ENCODE measurements around the gene CDC37L1. TPM values are rescaled to one million over a fixed set of nuclear protein-coding genes. Genes with fewer than 3 reads are reported as not detected.

CDC37L1 gene
- total and polyA plus RNA-seq, 2 experiments from 2014 or later = 26.9 to 29.6 TPM

GRCh38 chr9:4721736-4722135, 42.4 kb downstream of the CDC37L1 start (continued):
- TF ChIP-seq, protein P1, sequence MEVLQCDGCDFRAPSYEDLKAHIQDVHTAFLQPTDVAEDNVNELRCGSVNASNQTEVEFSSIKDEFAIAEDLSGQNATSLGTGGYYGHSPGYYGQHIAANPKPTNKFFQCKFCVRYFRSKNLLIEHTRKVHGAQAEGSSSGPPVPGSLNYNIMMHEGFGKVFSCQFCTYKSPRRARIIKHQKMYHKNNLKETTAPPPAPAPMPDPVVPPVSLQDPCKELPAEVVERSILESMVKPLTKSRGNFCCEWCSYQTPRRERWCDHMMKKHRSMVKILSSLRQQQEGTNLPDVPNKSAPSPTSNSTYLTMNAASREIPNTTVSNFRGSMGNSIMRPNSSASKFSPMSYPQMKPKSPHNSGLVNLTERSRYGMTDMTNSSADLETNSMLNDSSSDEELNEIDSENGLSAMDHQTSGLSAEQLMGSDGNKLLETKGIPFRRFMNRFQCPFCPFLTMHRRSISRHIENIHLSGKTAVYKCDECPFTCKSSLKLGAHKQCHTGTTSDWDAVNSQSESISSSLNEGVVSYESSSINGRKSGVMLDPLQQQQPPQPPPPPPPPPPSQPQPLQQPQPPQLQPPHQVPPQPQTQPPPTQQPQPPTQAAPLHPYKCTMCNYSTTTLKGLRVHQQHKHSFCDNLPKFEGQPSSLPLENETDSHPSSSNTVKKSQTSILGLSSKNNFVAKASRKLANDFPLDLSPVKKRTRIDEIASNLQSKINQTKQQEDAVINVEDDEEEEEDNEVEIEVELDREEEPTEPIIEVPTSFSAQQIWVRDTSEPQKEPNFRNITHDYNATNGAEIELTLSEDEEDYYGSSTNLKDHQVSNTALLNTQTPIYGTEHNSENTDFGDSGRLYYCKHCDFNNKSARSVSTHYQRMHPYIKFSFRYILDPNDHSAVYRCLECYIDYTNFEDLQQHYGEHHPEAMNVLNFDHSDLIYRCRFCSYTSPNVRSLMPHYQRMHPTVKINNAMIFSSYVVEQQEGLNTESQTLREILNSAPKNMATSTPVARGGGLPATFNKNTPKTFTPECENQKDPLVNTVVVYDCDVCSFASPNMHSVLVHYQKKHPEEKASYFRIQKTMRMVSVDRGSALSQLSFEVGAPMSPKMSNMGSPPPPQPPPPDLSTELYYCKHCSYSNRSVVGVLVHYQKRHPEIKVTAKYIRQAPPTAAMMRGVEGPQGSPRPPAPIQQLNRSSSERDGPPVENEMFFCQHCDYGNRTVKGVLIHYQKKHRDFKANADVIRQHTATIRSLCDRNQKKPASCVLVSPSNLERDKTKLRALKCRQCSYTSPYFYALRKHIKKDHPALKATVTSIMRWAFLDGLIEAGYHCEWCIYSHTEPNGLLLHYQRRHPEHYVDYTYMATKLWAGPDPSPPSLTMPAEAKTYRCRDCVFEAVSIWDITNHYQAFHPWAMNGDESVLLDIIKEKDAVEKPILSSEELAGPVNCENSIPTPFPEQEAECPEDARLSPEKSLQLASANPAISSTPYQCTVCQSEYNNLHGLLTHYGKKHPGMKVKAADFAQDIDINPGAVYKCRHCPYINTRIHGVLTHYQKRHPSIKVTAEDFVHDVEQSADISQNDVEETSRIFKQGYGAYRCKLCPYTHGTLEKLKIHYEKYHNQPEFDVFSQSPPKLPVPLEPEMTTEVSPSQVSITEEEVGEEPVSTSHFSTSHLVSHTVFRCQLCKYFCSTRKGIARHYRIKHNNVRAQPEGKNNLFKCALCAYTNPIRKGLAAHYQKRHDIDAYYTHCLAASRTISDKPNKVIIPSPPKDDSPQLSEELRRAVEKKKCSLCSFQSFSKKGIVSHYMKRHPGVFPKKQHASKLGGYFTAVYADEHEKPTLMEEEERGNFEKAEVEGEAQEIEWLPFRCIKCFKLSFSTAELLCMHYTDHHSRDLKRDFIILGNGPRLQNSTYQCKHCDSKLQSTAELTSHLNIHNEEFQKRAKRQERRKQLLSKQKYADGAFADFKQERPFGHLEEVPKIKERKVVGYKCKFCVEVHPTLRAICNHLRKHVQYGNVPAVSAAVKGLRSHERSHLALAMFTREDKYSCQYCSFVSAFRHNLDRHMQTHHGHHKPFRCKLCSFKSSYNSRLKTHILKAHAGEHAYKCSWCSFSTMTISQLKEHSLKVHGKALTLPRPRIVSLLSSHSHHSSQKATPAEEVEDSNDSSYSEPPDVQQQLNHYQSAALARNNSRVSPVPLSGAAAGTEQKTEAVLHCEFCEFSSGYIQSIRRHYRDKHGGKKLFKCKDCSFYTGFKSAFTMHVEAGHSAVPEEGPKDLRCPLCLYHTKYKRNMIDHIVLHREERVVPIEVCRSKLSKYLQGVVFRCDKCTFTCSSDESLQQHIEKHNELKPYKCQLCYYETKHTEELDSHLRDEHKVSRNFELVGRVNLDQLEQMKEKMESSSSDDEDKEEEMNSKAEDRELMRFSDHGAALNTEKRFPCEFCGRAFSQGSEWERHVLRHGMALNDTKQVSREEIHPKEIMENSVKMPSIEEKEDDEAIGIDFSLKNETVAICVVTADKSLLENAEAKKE (CRISPR knock-in tag; IDR thresholded peaks at IDR 0.05) = no peak
- TF ChIP-seq EZH2 (IDR thresholded peaks at IDR 0.05; ENCODE audit: low read depth, unreplicated experiment) (no peak), CTCF (conservative IDR thresholded peaks at IDR 0.05; ENCODE audit: low read depth in 2 of 2) (no peak)

- H3K4me1 Mint-ChIP-seq = no peaks in the 10 kb centered on the region
- H3F3A ChIP-seq (replicated peaks; ENCODE audit: low read depth) = no peaks in the 10 kb centered on the region
- H3K79me2 ChIP-seq (replicated peaks; ENCODE audit: insufficient read depth) = peaks cover 43% of the 10 kb centered on the region
- no peak overlapping the region for H3K4me3 ChIP-seq
- no peaks in the 10 kb centered on the region; the same call in 2 of the 3 replicates for H3K36me3 Mint-ChIP-seq (ENCODE audit: low read depth)
- H3K9me2 ChIP-seq (ENCODE audit: insufficient read depth) = no peaks in the 10 kb centered on the region; the same call in 1 of the 2 replicates
- H3K27me3 Mint-ChIP-seq (ENCODE audit: insufficient read depth, low read depth, poor library complexity) = no peaks in the 10 kb centered on the region
- DNase-seq (ENCODE audit: low spot score) = no peak
- ATAC-seq = no peak
- H3K4me2 ChIP-seq = no peak overlapping the region
- no peak overlapping the region for H3K4me3 Mint-ChIP-seq
- H2AFZ ChIP-seq = no peak overlapping the region
- H3K27me3 ChIP-seq (ENCODE audit: insufficient read depth) = no peaks in the 10 kb centered on the region
- no peaks in the 10 kb centered on the region for H4K20me1 ChIP-seq (replicated peaks; ENCODE audit: insufficient read depth)
- no peak overlapping the region for H3K27ac ChIP-seq (ENCODE audit: low read depth)
- no peaks in the 10 kb centered on the region for H3K4me1 ChIP-seq (ENCODE audit: insufficient read depth)
- no peak overlapping the region for H3K27ac Mint-ChIP-seq
- no peaks in the 10 kb centered on the region for H3K36me3 ChIP-seq (ENCODE audit: insufficient read depth)
- H3K9me3 Mint-ChIP-seq = no peaks in the 10 kb centered on the region
- no peak for TF ChIP-seq CREB1 (CRISPR knock-in tag; IDR thresholded peaks at IDR 0.05; ENCODE audit: low read depth)
- TF ChIP-seq, protein P1 (CRISPR knock-in tag; IDR thresholded peaks at IDR 0.05) = no peak
- TF ChIP-seq STAT1 (IDR thresholded peaks at IDR 0.05; ENCODE audit: unreplicated experiment) = no peak
- TF ChIP-seq ZNF114 (CRISPR knock-in tag; IDR thresholded peaks at IDR 0.05) = no peak
Observed at GRCh38 chr9:4725706-4726442, 46.5 kb downstream of the CDC37L1 start.
